Esophagus muscularis mucosa (tissue), 4 donors: ENCODE data around the gene GRPR. TPM values are rescaled to one million over a fixed set of nuclear protein-coding genes. Genes with fewer than 3 reads are reported as not detected.

Experiments used
- DNase-seq: peaks from one replicate; pipeline ENCODE4 v3.0.0-alpha.2; 2017; ENCODE audit errors: extremely low spot score
- H3K27ac ChIP-seq, 4 donors: fragments of 200-600 bp; sonication (generic); replicated peaks in 1 of 4; 1 replicate in 3 of 4; 2 replicates in 1 of 4; pipeline ENCODE4 v1.5.1; 2016 to 2019; ENCODE audit warnings: mild to moderate bottlenecking in 1 of 4
- H3K27me3 ChIP-seq, 4 donors: fragments of 200-600 bp; sonication (generic); one replicate each; pipeline versions ENCODE4 v1.5.1 to v1.6.0; 2016 to 2019
- H3K36me3 ChIP-seq, 4 donors: fragments of 200-600 bp; sonication (generic); one replicate each; pipeline ENCODE4 v1.5.1; 2016 to 2019
- H3K4me1 ChIP-seq, 4 donors: fragments of 200-600 bp; sonication (generic); one replicate each; pipeline ENCODE4 v1.5.1; 2016 to 2019
- H3K4me3 ChIP-seq, 4 donors: fragments of 200-600 bp; sonication (generic); 1 replicate in 2 of 4; 2 replicates in 2 of 4; pipeline ENCODE4 v1.5.1; 2016 to 2019; ENCODE audit warnings: mild to moderate bottlenecking in 4 of 4, moderate library complexity in 1 of 4
- H3K9me3 ChIP-seq, 4 donors: fragments of 200-600 bp; sonication (generic); 1 replicate in 3 of 4; 2 replicates in 1 of 4; pipeline ENCODE4 v1.5.1; 2016 to 2019
- EP300 ChIP-seq: sonication (generic); formaldehyde crosslinking; IDR thresholded peaks from one replicate; pipeline ENCODE4 v1.6.1; 2017; ENCODE audit warnings: antibody characterized with exemption
- POLR2A ChIP-seq: fragments of 450-650 bp; IDR thresholded peaks from one replicate; pipeline ENCODE4 v1.6.1; 2017; ENCODE audit warnings: antibody characterized with exemption, moderate library complexity, mild to moderate bottlenecking, low read depth
- POLR2AphosphoS5 ChIP-seq, 2 donors: sonication (generic); formaldehyde crosslinking; IDR thresholded peaks; one replicate each; pipeline ENCODE4 v1.6.1; 2017; ENCODE audit warnings: antibody characterized with exemption in 2 of 2
- WGBS: methylation state at CpG from one replicate; pipeline ENCODE4 v1.1.5; 2018; 5-methylcytosine and 5-hydroxymethylcytosine counted together
- intact Hi-C: fragments of 100-400 bp; cut with DNase I; formaldehyde crosslinking; loops from one replicate; pipeline ENCODE4 v1.15.1; 2023
- total RNA-seq, 4 donors: library from RNA; depleted of rRNA; stranded (reverse); fragments of >200 nt; gene quantifications; one replicate each; pipeline versions ENCODE4 v1.1.0 to v1.2.1, GENCODE V29; 2016
- TF ChIP-seq, protein P1 (sequence below), 3 experiments: fragments of 200-600 bp in 2 of 3; fragments of 450-650 bp in 1 of 3; sonication (generic) in 2 of 3; IDR thresholded peaks; one replicate each; pipeline ENCODE4 v1.5.1; 2017 to 2019; ENCODE audit warnings: antibody characterized with exemption in 3 of 3, mild to moderate bottlenecking in 2 of 3, moderate library complexity in 1 of 3

The GRPR gene
- total RNA-seq, 4 donors from 2014 or later: 7.8 to 15.0 (median 12.4) TPM

DNA sequence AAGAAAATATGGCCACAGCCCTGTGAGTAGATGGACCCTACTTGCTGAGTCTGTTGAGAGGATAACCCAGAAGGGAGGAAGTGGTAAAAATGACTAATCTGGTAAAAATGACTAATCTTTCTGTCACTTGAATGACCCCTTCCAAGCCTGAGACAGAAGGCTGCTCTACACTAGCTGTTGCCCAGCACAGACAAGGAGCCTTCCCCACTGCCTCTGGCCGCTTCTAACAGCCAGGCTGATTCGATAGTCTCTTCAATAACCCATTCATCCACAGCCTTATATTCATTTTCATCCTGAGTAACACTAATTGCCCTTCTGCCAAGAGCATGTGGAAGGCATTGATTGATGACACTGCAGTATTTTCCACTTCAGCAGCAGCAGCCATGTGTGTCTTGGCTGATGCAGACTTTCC is 62.4 kb downstream of the GRPR start:
- peaks cover 0 to 5% (median 0%) of the 10 kb centered on the region in 4 donors for H3K4me1 ChIP-seq
- no peak for DNase-seq

GRCh38 chrX:16186380-16187007 is 63.1 kb downstream of the GRPR start:
- no peaks in the 10 kb centered on the region for H3K36me3 ChIP-seq
- no peak for DNase-seq
- TF ChIP-seq, protein P1, sequence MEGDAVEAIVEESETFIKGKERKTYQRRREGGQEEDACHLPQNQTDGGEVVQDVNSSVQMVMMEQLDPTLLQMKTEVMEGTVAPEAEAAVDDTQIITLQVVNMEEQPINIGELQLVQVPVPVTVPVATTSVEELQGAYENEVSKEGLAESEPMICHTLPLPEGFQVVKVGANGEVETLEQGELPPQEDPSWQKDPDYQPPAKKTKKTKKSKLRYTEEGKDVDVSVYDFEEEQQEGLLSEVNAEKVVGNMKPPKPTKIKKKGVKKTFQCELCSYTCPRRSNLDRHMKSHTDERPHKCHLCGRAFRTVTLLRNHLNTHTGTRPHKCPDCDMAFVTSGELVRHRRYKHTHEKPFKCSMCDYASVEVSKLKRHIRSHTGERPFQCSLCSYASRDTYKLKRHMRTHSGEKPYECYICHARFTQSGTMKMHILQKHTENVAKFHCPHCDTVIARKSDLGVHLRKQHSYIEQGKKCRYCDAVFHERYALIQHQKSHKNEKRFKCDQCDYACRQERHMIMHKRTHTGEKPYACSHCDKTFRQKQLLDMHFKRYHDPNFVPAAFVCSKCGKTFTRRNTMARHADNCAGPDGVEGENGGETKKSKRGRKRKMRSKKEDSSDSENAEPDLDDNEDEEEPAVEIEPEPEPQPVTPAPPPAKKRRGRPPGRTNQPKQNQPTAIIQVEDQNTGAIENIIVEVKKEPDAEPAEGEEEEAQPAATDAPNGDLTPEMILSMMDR (IDR thresholded peaks at IDR 0.05): no peak
- TF ChIP-seq EP300 (no peak), POLR2AphosphoS5 (IDR thresholded peaks at IDR 0.05) (no peak), POLR2A (no peak)

More for the DNA sequence above, 62.4 kb downstream of the GRPR start:
- Histone ChIP-seq H3K36me3 (no peaks in the 10 kb centered on the region), H3K9me3 (no peaks in the 10 kb centered on the region), H3K4me3 (no peak overlapping the region), H3K27me3 (no peaks in the 10 kb centered on the region), H3K27ac (no peak overlapping the region)
- 32% methylated on average over 2 of the region's 2 CpGs for WGBS
- TF ChIP-seq EP300: no peak
- TF ChIP-seq, protein P1 (IDR thresholded peaks at IDR 0.05): no peak
- TF ChIP-seq POLR2A: no peak
- intact Hi-C loops: no loop called here

GRCh38 chrX:16187024-16187760 is 63.8 kb downstream of the GRPR start:
- H3K27me3 ChIP-seq: no peaks in the 10 kb centered on the region
- WGBS: 52% methylated on average over 4 of the region's 4 CpGs
- H3K36me3 ChIP-seq: no peaks in the 10 kb centered on the region
- no peak overlapping the region for H3K27ac ChIP-seq
- no peaks in the 10 kb centered on the region for H3K9me3 ChIP-seq
- H3K4me1 ChIP-seq: peaks cover 0 to 5% (median 0%) of the 10 kb centered on the region in 4 donors
- no peak for DNase-seq
- intact Hi-C loops: no loop called here
- TF ChIP-seq, protein P1 (IDR thresholded peaks at IDR 0.05): no peak
- TF ChIP-seq EP300 (no peak), POLR2AphosphoS5 (IDR thresholded peaks at IDR 0.05) (no peak), POLR2A (no peak)
- H3K4me3 ChIP-seq: no peak overlapping the region

More at GRCh38 chrX:16186380-16187007, 63.1 kb downstream of the GRPR start:
- H3K4me1 ChIP-seq: peaks cover 0 to 5% (median 0%) of the 10 kb centered on the region in 4 donors
- no peaks in the 10 kb centered on the region for H3K27me3 ChIP-seq
- no peaks in the 10 kb centered on the region for H3K9me3 ChIP-seq
- 41% methylated on average over 3 of the region's 3 CpGs for WGBS
- no peak overlapping the region for H3K27ac ChIP-seq
- intact Hi-C loops: no loop called here
- H3K4me3 ChIP-seq: no peak overlapping the region

GRCh38 chrX:16188687-16189086 is 65.3 kb downstream of the GRPR start:
- no peaks in the 10 kb centered on the region for H3K9me3 ChIP-seq
- H3K36me3 ChIP-seq: no peaks in the 10 kb centered on the region
- intact Hi-C loops: no loop called here
- H3K27ac ChIP-seq: no peak overlapping the region
- peaks cover 0 to 5% (median 0%) of the 10 kb centered on the region in 4 donors for H3K4me1 ChIP-seq
- no peak for DNase-seq
- H3K27me3 ChIP-seq: no peaks in the 10 kb centered on the region
- 87% methylated on average over 1 of the region's 1 CpG for WGBS
- no peak overlapping the region for H3K4me3 ChIP-seq
- TF ChIP-seq POLR2AphosphoS5 (IDR thresholded peaks at IDR 0.05): no peak
- TF ChIP-seq POLR2A: no peak
- TF ChIP-seq EP300: no peak
- TF ChIP-seq, protein P1 (IDR thresholded peaks at IDR 0.05): no peak
